HepG2 (cell line): ENCODE data around the gene KMT2D. TPM values are rescaled to one million over a fixed set of nuclear protein-coding genes. Genes with fewer than 3 reads are reported as not detected.

Experiments used
- ATAC-seq: fragments of 200-7000 bp; cut with Tn5 transposase; 3 replicates; pipeline ENCODE4 v1.9.1; 2020; ENCODE audit warnings: mild to moderate bottlenecking, moderate library complexity
- BruUV-seq: library from RNA; stranded (reverse); fragments of 400-500 nt; replicated peaks from 2 replicates; lab custom pipeline; 2021; lab: Mats Ljungman, UMichigan
- CTCF ChIA-PET: fragments of 300-600 bp; formaldehyde crosslinking; extraction: SDS; loops from one replicate; lab custom pipeline; 2021; ENCODE audit warnings: low total read pairs, inconsistent platforms, low intra/inter-chr PET ratio; lab: Yijun Ruan, JAX
- POLR2A ChIA-PET: fragments of 350-600 bp; sonication (Branson Sonifier 250); formaldehyde crosslinking; loops from one replicate; lab custom pipeline; 2020; ENCODE audit warnings: antibody characterized with exemption, inconsistent platforms; lab: Yijun Ruan, JAX
- DNase-seq: peaks from one replicate; pipeline ENCODE4 v3.0.0-alpha.2; 2015; ENCODE audit warnings: low spot score
- FAIRE-seq: peaks from 3 replicates; lab custom pipeline; 2011; peaks lifted over from hg19 to GRCh38; lab: Jason Lieb, UNC
- H2AFZ ChIP-seq: one replicate; pipeline ENCODE4 v1.6.1; 2011; ENCODE audit warnings: low read length, inconsistent platforms
- H3K27ac ChIP-seq: fragments of 300-600 bp; 3 replicates; pipeline ENCODE4 v1.8.0; 2011; ENCODE audit warnings: mixed run types, mild to moderate bottlenecking, mixed read lengths, low read length, inconsistent platforms; ENCODE audit not compliant: insufficient read depth; ENCODE audit errors: extremely low read length
- H3K27me3 ChIP-seq, 2 experiments: fragments of 200-600 bp in 1 of 2; 2 replicates in 1 of 2; 3 replicates in 1 of 2; pipeline versions ENCODE4 v1.6.0 to v1.8.0; 2011; ENCODE audit warnings: low read length in 2 of 2, mild to moderate bottlenecking in 2 of 2, moderate library complexity in 2 of 2, inconsistent platforms in 1 of 2; ENCODE audit not compliant: insufficient read depth in 2 of 2, control insufficient read depth in 1 of 2
- H3K36me3 ChIP-seq, 2 experiments: fragments of 200-600 bp in 1 of 2; replicated peaks in 1 of 2; 2 replicates in 1 of 2; 3 replicates in 1 of 2; pipeline versions ENCODE4 v1.5.1 to v1.8.0; 2011; ENCODE audit warnings: low read length in 2 of 2, inconsistent platforms in 1 of 2; ENCODE audit not compliant: insufficient read depth in 2 of 2, control insufficient read depth in 1 of 2
- H3K4me1 ChIP-seq: 2 replicates; pipeline ENCODE4 v1.5.1; 2012; ENCODE audit warnings: low read length, inconsistent platforms; ENCODE audit not compliant: insufficient read depth
- H3K4me2 ChIP-seq: 2 replicates; pipeline ENCODE4 v1.6.0; 2011; ENCODE audit warnings: low read depth, low read length, inconsistent platforms
- H3K4me3 ChIP-seq, 3 experiments: fragments of 200-600 bp in 1 of 3; sonication (generic), shearing (Covaris generic) in 1 of 3; replicated peaks in 1 of 3; 2 replicates each; pipeline ENCODE4 v1.5.1; 2011 to 2016; ENCODE audit warnings: low read length in 3 of 3, inconsistent platforms in 2 of 3, low read depth in 2 of 3, mild to moderate bottlenecking in 2 of 3, control low read depth in 1 of 3, mixed read lengths in 1 of 3; ENCODE audit not compliant: insufficient read depth in 1 of 3
- H3K79me2 ChIP-seq: one replicate; pipeline ENCODE4 v1.6.1; 2011; ENCODE audit warnings: low read length, inconsistent platforms; ENCODE audit not compliant: insufficient read depth
- H3K9ac ChIP-seq: 2 replicates; pipeline ENCODE4 v1.6.0; 2011; ENCODE audit warnings: mild to moderate bottlenecking, low read depth, low read length, inconsistent platforms; ENCODE audit not compliant: insufficient read depth
- H3K9me3 ChIP-seq: 2 replicates; pipeline ENCODE4 v1.5.1; 2012; ENCODE audit warnings: mild to moderate bottlenecking, low read length
- H4K20me1 ChIP-seq: 2 replicates; pipeline ENCODE4 v1.6.0; 2011; ENCODE audit warnings: inconsistent platforms, mild to moderate bottlenecking, low read length, moderate library complexity; ENCODE audit not compliant: insufficient read depth
- CSRNP2 ChIP-seq: sonication (generic); formaldehyde crosslinking; conservative IDR thresholded peaks from 2 replicates; pipeline ENCODE4 v1.8.0; 2022; ENCODE audit warnings: low read depth, missing genetic modification reagents
- CTCF ChIP-seq: sonication (generic); formaldehyde crosslinking; IDR thresholded peaks from 2 replicates; pipeline ENCODE4 v1.5.0; 2020; ENCODE audit warnings: mild to moderate bottlenecking, missing genetic modification reagents, moderate library complexity
- GABPB1 ChIP-seq: IDR thresholded peaks from 2 replicates; pipeline ENCODE4 v1.6.1; 2016; ENCODE audit warnings: mild to moderate bottlenecking, missing genetic modification reagents, moderate library complexity, missing compliant biosample characterization
- GATA4 ChIP-seq: sonication (generic); IDR thresholded peaks from 2 replicates; pipeline ENCODE4 v1.6.1; 2016; ENCODE audit warnings: antibody characterized with exemption, low read depth, borderline replicate concordance
- MNT ChIP-seq: fragments of 450-650 bp; IDR thresholded peaks from 2 replicates; pipeline ENCODE4 v1.6.1; 2016
- NR2F6 ChIP-seq, 2 experiments: IDR thresholded peaks; 2 replicates each; pipeline ENCODE4 v1.6.1; 2016; ENCODE audit warnings: antibody characterized with exemption in 1 of 2, mild to moderate bottlenecking in 1 of 2
- PAWR ChIP-seq: sonication (generic); formaldehyde crosslinking; IDR thresholded peaks from 2 replicates; pipeline ENCODE4 v1.4.0; 2020; ENCODE audit warnings: missing genetic modification reagents, mild to moderate bottlenecking, borderline replicate concordance
- PHF21A ChIP-seq: sonication (generic); formaldehyde crosslinking; IDR thresholded peaks from 2 replicates; pipeline ENCODE4 v1.5.0; 2020; ENCODE audit warnings: mild to moderate bottlenecking, missing genetic modification reagents
- SOX6 ChIP-seq, 2 experiments: fragments of 450-650 bp in 1 of 2; sonication (generic) in 1 of 2; formaldehyde crosslinking in 1 of 2; IDR thresholded peaks; 2 replicates each; pipeline versions ENCODE4 v1.4.0 to v1.6.1; 2017 to 2020; ENCODE audit warnings: antibody characterized with exemption in 1 of 2, mild to moderate bottlenecking in 1 of 2, missing genetic modification reagents in 1 of 2
- TCF12 ChIP-seq, 2 experiments: fragments of 450-650 bp in 1 of 2; sonication (generic) in 1 of 2; formaldehyde crosslinking in 1 of 2; IDR thresholded peaks; 2 replicates each; pipeline versions ENCODE4 v1.6.1 to v1.8.0; 2017 to 2022; ENCODE audit warnings: antibody characterized with exemption in 1 of 2, mild to moderate bottlenecking in 1 of 2, missing genetic modification reagents in 1 of 2, moderate library complexity in 1 of 2
- ZBTB20 ChIP-seq: sonication (generic); formaldehyde crosslinking; IDR thresholded peaks from 2 replicates; pipeline ENCODE4 v1.8.1; 2023; ENCODE audit warnings: missing genetic modification reagents, low read depth, mild to moderate bottlenecking, borderline replicate concordance
- ZBTB7A ChIP-seq: sonication (generic); formaldehyde crosslinking; IDR thresholded peaks from 2 replicates; pipeline ENCODE4 v1.8.0; 2022; ENCODE audit warnings: mild to moderate bottlenecking, missing genetic modification reagents
- ZKSCAN5 ChIP-seq: sonication (generic); formaldehyde crosslinking; IDR thresholded peaks from 2 replicates; pipeline ENCODE4 v1.5.1; 2020; ENCODE audit warnings: mild to moderate bottlenecking, missing genetic modification reagents
- ZNF101 ChIP-seq: sonication (generic); formaldehyde crosslinking; IDR thresholded peaks from 2 replicates; pipeline ENCODE4 v1.4.0; 2020; ENCODE audit warnings: mild to moderate bottlenecking, low read depth, missing genetic modification reagents, borderline replicate concordance
- ZNF124 ChIP-seq: sonication (generic); formaldehyde crosslinking; IDR thresholded peaks from 2 replicates; pipeline ENCODE4 v1.4.0; 2020; ENCODE audit warnings: missing genetic modification reagents
- WGBS: methylation state at CpG from one replicate; pipeline ENCODE4 v1.1.6; 2017; ENCODE audit warnings: low lambda C conversion rate; 5-methylcytosine and 5-hydroxymethylcytosine counted together
- in situ Hi-C: cut with HindIII; loops from 2 replicates; pipeline ENCODE4 v1.10.0; 2017; ENCODE audit warnings: low pct_unique_long_range_greater_than_20kb; ENCODE audit not compliant: extremely low pct_ligation_motif_present
- intact Hi-C: fragments of 100-400 bp; cut with micrococcal nuclease; formaldehyde crosslinking; loops from one replicate; pipeline ENCODE4 v1.10.0; 2022; ENCODE audit not compliant: unreplicated experiment
- polyA plus RNA-seq, 8 experiments: library from polyadenylated mRNA; depleted of rRNA in 3 of 8; stranded (reverse) in 7 of 8; unstranded in 1 of 8; fragments of >200 nt; fragmentation: Illumina TruSeq in 4 of 8; extraction: Trizol in 4 of 8; gene quantifications; 2 replicates each; pipeline versions ENCODE4 v1.2.1 to v1.2.3, GENCODE V29; 2011 to 2016; ENCODE audit warnings: low read depth in 4 of 8, missing spikeins in 1 of 8, mixed read lengths in 1 of 8; ENCODE audit not compliant: insufficient read depth in 1 of 8
- total RNA-seq, 5 experiments: library from RNA; depleted of rRNA; stranded (reverse); fragments of >200 nt; fragmentation: Illumina TruSeq; extraction: Trizol; gene quantifications; 2 replicates each; pipeline ENCODE4 v1.2.3, GENCODE V29; 2016; ENCODE audit warnings: low read depth in 1 of 5
- TF ChIP-seq, protein P1 (sequence below): sonication (generic); formaldehyde crosslinking; IDR thresholded peaks from 2 replicates; pipeline ENCODE4 v1.8.1; 2023; ENCODE audit warnings: mild to moderate bottlenecking, missing genetic modification reagents

The KMT2D gene
- total and polyA plus RNA-seq, 2 of the 13 experiments (the other 11 are each of a cell fraction or from before 2014, with no cell fraction given), result 8.1 to 10.4 TPM

- Histone ChIP-seq H3K9me3 (no peaks in the 10 kb centered on the region), H3K27me3 (no peaks in the 10 kb centered on the region; a peak in 1 of 5 replicates), H3K9ac (peak overlapping the region; percentile 30; the same call in 1 of the 2 replicates), H3K4me2 (peak overlapping the region; percentile 91), H3K36me3 (peaks cover 4 to 17% of the 10 kb centered on the region in 2 experiments; a peak in 3 of 5 replicates), H3K4me1 (peaks cover 21% of the 10 kb centered on the region), H3K79me2 (peaks cover 15% of the 10 kb centered on the region), H3K27ac (no peak overlapping the region), H4K20me1 (0 out of 2 replicates have a peak, but pooled peaks cover 9% of the 10 kb centered on the region), H2AFZ (no peak overlapping the region), H3K4me3 (peak overlapping the region; percentile 72 to 95 (median 87))
- ATAC-seq, result no peak
- no TSS peak for BruUV-seq
- ChIA-PET POLR2A (interaction anchor here (0.7 to 3.8 kb wide), 6 partner anchors 12 to 243 kb away, joined by 3 to 57 read pairs (median 4); partner anchors contain the start of genes DHH, RHEBL1, RND1 and TUBA1B), CTCF (no interaction called here)
- DNase-seq, result peak; percentile 23
- WGBS, result 18% methylated on average over 4 of the region's 4 CpGs
- in situ Hi-C loops, result no loop called here
- peak; percentile 43 for FAIRE-seq
- intact Hi-C loops, result no loop called here
- TF ChIP-seq CTCF (no peak), ZBTB7A (CRISPR knock-in tag) (0 out of 2 replicates have a peak, but pooled peaks have one; percentile 14), CSRNP2 (no peak), ZBTB20 (CRISPR knock-in tag) (no peak), PAWR (CRISPR knock-in tag) (no peak), TCF12 (IDR thresholded peaks at IDR 0.05) (no peak), TCF12 (CRISPR knock-in tag; IDR thresholded peaks at IDR 0.05) (no peak), MNT (no peak), PHF21A (CRISPR knock-in tag) (no peak), SOX6 (IDR thresholded peaks at IDR 0.05) (no peak), SOX6 (CRISPR knock-in tag; IDR thresholded peaks at IDR 0.05) (no peak), ZNF101 (CRISPR knock-in tag) (no peak), ZNF124 (CRISPR knock-in tag) (no peak), NR2F6 (IDR thresholded peaks at IDR 0.05) (peak; percentile 64), NR2F6 (CRISPR knock-in tag; IDR thresholded peaks at IDR 0.05) (peak; percentile 73), GABPB1 (CRISPR knock-in tag) (no peak), ZKSCAN5 (no peak), GATA4 (no peak)
- TF ChIP-seq, protein P1, sequence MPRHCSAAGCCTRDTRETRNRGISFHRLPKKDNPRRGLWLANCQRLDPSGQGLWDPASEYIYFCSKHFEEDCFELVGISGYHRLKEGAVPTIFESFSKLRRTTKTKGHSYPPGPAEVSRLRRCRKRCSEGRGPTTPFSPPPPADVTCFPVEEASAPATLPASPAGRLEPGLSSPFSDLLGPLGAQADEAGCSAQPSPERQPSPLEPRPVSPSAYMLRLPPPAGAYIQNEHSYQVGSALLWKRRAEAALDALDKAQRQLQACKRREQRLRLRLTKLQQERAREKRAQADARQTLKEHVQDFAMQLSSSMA (CRISPR knock-in tag), result 0 out of 2 replicates have a peak, but pooled peaks have one; percentile 42
These were observed 48.4 kb upstream of the KMT2D start for GRCh38 chr12:49108958-49109404.
